Progenitor cell of endocrine pancreas (in vitro differentiated cells): ENCODE data around the gene ATP23. TPM values are rescaled to one million over a fixed set of nuclear protein-coding genes. Genes with fewer than 3 reads are reported as not detected.
A peak's percentile ranks its signal among the peaks of the same experiment; 100 is the strongest.

Source experiments
- DNase-seq: peaks from one replicate; pipeline ENCODE4 v3.0.0; 2021; ENCODE audit warnings: low spot score; ENCODE audit not compliant: unreplicated experiment
- H3K27ac Mint-ChIP-seq: 2 replicates; pipeline ENCODE4 v1.8.0; 2021; ENCODE audit warnings: mild to moderate bottlenecking, moderate library complexity, mixed read lengths
- H3K27me3 Mint-ChIP-seq: 2 replicates; pipeline ENCODE4 v1.8.0; 2021; ENCODE audit warnings: mixed read lengths
- H3K36me3 Mint-ChIP-seq: 2 replicates; pipeline ENCODE4 v1.8.0; 2022; ENCODE audit warnings: mixed read lengths; ENCODE audit not compliant: insufficient read depth
- H3K4me1 Mint-ChIP-seq: 2 replicates; pipeline ENCODE4 v1.8.0; 2021; ENCODE audit warnings: low read depth, mixed read lengths
- H3K4me3 Mint-ChIP-seq: 2 replicates; pipeline ENCODE4 v1.8.0; 2021; ENCODE audit warnings: low read depth, mild to moderate bottlenecking, moderate library complexity, mixed read lengths
- H3K9me3 Mint-ChIP-seq: 2 replicates; pipeline ENCODE4 v1.8.0; 2021; ENCODE audit warnings: low read depth, mixed read lengths
- CTCF ChIP-seq: fragments of 200-600 bp; sonication (generic); IDR thresholded peaks from one replicate; pipeline ENCODE4 v1.5.0; 2021; ENCODE audit warnings: antibody characterized with exemption, mild to moderate bottlenecking; ENCODE audit not compliant: unreplicated experiment
- total RNA-seq: library from RNA; stranded (reverse); gene quantifications from 2 replicates; pipeline ENCODE4 v1.2.1, GENCODE V29; 2021

The ATP23 gene
- total RNA-seq, 1 donor from 2014 or later = 6.0 TPM

DNA sequence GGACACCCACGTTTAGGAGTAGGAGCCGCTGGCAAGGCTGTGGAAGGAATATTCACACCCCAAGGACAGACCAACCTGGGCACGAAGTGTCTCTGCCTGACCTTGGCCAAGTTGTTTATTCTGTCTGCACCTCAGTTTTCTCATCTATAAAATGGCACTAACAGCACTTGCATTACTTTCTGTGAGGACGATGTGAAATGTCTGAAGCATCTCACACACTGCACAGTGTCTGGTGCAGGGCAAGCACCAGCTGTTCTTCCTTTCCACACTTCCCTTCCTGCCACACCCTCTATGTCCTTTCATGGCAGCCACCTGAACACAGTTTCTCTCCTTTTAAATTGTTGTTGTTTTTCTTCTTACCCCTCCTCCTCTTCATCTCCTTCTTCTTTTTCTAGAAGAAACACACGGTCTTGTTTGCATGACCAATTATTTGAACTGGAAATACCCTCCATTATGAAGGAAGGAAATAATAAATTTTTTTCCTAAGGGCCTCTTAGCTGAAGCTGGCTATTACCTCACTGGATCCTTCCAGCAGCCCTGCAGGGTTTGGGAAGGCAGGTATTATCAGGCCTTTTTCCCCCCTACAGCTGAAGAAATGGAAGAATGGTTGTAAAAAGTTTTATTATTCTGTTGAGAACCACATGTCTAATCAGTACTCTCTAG is 42.9 kb upstream of the ATP23 start:
- H3K4me1 Mint-ChIP-seq = peaks cover 19% of the 10 kb centered on the region
- TF ChIP-seq CTCF = no peak
- no peaks in the 10 kb centered on the region for H3K36me3 Mint-ChIP-seq
- H3K27ac Mint-ChIP-seq = no peak overlapping the region
- no peak overlapping the region for H3K4me3 Mint-ChIP-seq
- H3K27me3 Mint-ChIP-seq = peaks cover 45% of the 10 kb centered on the region
- no peaks in the 10 kb centered on the region for H3K9me3 Mint-ChIP-seq
- DNase-seq = no peak

GRCh38 chr12:57899010-57899662 is 42.2 kb upstream of the ATP23 start:
- no peak overlapping the region for H3K27ac Mint-ChIP-seq
- TF ChIP-seq CTCF = no peak
- H3K36me3 Mint-ChIP-seq = no peaks in the 10 kb centered on the region
- H3K4me3 Mint-ChIP-seq = no peak overlapping the region
- peaks cover 16% of the 10 kb centered on the region for H3K4me1 Mint-ChIP-seq
- peaks cover 41% of the 10 kb centered on the region for H3K27me3 Mint-ChIP-seq
- DNase-seq = no peak
- no peaks in the 10 kb centered on the region for H3K9me3 Mint-ChIP-seq

GRCh38 chr12:57902478-57902969 is 38.8 kb upstream of the ATP23 start:
- DNase-seq = no peak
- H3K4me3 Mint-ChIP-seq = no peak overlapping the region
- H3K4me1 Mint-ChIP-seq = peaks cover 11% of the 10 kb centered on the region
- H3K27ac Mint-ChIP-seq = no peak overlapping the region
- TF ChIP-seq CTCF = no peak
- no peaks in the 10 kb centered on the region for H3K9me3 Mint-ChIP-seq
- H3K36me3 Mint-ChIP-seq = no peaks in the 10 kb centered on the region
- H3K27me3 Mint-ChIP-seq = peaks cover 32% of the 10 kb centered on the region

- no peak for TF ChIP-seq CTCF
- H3K36me3 Mint-ChIP-seq = no peaks in the 10 kb centered on the region
- H3K9me3 Mint-ChIP-seq = no peaks in the 10 kb centered on the region
- H3K27ac Mint-ChIP-seq = no peak overlapping the region
- H3K4me1 Mint-ChIP-seq = peaks cover 11% of the 10 kb centered on the region
- no peak overlapping the region for H3K4me3 Mint-ChIP-seq
- H3K27me3 Mint-ChIP-seq = peaks cover 26% of the 10 kb centered on the region
- DNase-seq = no peak
Measured at GRCh38 chr12:57904426-57904825, 36.9 kb upstream of the ATP23 start.

DNA sequence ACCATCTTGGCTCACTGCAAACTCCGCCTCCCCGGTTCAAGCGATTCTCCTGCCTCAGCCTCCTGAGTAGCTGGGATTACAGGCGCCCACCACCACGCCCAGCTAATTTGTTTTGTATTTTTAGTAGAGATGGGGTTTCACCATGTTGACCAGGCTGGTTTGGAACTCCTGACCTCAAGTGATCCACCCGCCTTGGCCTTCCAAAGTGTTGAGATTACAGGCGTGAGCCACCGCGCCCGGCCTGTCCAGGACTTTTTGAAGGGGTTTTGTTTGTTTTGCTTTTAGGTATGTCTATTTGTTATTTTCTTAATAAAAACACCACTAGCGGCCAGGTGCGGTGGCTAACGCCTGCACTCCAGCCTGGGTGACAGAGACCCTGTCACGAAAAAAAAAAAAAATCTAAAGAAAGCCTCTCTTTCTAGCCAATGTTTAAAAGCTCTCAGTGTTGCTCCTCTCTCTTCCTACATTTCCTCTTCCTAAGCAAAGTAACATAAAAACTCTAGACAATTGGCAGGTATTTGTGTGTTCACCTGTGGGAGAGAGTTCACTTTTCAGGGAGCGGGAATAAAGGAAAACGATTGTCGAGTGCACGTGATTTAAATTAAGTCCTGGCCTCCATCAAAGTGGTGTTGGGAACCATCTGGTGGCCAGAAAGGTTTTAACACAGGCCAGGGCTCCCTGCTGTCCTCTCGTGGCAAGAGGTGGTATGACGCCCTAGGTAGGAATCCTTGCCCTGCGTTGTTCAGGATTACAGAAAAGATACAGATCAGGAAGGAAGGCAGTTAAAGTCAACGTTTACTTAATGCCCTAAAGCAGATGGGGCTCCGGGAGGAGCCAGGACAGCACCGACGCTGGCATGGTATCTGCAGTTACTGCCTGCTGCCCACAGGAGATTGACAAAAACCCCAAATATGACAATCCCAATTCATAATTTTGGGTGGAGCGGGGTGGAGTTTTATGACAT is 36.2 kb upstream of the ATP23 start:
- Mint-ChIP-seq H3K36me3 (no peaks in the 10 kb centered on the region), H3K9me3 (no peaks in the 10 kb centered on the region), H3K4me3 (no peak overlapping the region), H3K4me1 (peaks cover 11% of the 10 kb centered on the region), H3K27ac (peak overlapping the region; percentile 76), H3K27me3 (peaks cover 28% of the 10 kb centered on the region)
- DNase-seq = peak; percentile 74
- TF ChIP-seq CTCF = peak; percentile 98
